ENCODE measurements around the gene BLNK.

- no peak for TF ChIP-seq CTCF (IDR thresholded peaks at IDR 0.05)
- no peak for TF ChIP-seq EZH2 (IDR thresholded peaks at IDR 0.05)
- TF ChIP-seq EZH2phosphoT487 (IDR thresholded peaks at IDR 0.05), result no peak
These were observed 30.2 kb upstream of the BLNK start for GRCh38 chr10:96301616-96302015.

Measured in neural progenitor cell (in vitro differentiated cells).